Epidermal melanocyte (primary cell): ENCODE results near the gene PCCA.
"Not testable (repeated sequence)": the region's sequence is repeated elsewhere in the genome, so short reads cannot be mapped to it uniquely, and the experiment has no call there.

Source experiments
- DNase-seq: peaks from one replicate; pipeline ENCODE4 v3.0.0; 2011; ENCODE audit warnings: low spot score; ENCODE audit not compliant: insufficient read length

PCCA gene

DNA sequence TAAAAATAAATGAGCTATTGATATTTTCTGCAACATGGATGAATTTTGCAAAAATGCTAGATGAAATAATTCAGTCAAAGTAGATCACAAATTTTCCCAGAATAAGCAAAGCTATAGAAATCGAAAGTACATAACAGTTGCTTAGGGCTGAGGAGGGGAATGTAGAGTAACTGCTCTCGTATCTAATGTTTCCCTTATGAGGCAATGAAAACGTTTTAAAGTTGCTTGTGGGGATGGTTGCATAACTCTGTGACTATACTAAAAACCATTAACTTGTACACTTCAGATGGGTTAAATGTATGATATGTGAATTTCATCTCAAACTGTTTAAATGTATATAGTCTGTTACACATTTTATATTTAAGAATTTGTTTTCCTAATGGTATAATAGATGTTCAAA, 268.0 kb downstream of the PCCA start:
- no peak for DNase-seq

DNA sequence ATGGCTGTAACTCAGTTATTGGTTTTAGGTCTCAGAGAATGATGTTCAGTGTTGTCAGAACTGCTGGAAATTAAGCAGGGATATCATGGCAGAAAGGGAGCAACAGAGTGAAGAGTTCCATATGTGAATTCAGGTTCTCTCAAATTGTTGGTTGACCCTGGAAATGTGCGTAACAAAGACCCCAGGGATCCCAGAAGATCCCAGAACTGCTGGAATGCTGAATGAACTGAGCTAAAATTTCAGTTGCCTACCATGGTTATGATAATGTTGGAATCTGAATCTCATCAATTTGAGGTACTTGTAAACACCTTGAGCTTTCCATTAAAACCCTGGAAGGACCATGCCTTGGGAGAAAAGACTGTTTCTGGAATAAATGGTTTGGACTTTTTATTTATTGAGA, 268.9 kb downstream of the PCCA start:
- DNase-seq: no peak

DNA sequence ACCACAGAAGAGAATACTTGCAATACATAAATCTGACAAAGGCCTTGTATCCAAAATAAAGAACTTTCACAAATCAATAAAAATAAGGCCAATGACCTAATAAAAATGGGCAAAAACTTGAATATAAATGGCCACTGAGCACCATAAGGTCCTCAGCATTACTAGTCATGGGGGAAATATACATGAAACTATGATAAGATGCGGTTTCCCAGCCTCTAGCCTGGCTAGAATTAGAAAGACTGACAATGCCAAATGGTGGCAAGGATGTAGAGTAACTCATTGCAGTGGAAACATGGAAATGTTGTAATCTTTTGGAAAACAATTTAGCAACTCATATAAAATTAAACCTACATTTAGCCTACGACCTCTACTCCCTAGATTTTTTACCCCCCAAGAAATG, 272.6 kb downstream of the PCCA start:
- DNase-seq: no peak

DNA sequence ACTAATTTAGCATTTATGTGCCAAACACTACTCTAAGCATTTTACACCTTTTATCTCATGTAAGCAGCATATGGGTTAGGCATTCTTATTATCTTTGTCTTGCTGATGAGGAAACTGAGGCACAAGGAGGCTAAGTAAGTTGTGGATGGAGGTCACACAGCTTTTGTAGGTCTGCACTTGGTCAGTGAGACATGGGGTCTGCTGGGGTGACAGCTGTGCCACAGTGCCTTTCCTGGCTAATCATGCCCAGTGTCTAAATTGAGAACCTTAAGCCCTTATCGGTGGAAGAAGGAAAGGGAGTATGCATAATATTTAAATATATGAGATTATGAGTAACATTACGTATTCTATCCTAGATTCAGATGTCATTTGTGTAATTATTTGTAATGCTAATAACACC, 273.5 kb downstream of the PCCA start:
- no peak for DNase-seq

DNA sequence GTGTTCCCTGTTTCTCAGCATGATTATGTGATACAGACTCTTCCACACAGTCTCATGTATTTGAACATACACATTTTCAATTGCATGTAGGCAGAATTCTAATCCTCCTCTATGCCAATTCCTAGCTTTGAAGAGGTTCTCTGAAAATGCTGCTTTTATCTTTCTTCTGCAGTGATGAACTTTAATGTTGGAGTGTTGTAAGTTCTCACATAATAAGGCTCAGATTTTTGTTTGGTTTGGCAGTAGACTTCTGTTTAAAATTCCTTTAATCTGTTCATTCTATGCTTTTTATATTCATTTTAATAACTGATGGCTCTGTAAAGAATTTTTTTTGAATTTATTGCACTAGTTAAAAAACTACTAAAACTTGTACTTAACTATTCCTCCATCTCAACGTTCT, 273.9 kb downstream of the PCCA start:
- DNase-seq: no peak

DNA sequence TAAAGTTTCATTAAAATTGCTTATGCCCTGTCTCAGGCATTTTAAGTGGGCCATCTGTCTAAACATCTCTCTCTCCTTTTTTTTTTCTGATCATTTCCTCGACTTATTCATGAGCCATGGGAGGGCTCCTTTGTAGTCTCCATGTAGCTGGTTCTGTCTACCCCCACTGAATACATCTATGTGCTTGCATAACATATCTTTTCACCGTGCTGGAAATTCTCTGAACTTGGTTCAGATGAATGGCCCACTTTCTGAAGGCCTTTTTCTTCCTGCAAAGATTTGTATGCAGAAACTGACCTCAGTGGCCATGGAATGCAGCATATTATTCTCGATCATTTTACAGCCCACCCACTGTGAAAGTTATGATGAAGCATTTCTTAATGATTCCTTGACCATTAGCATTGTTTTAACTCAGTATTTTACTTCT, 274.4 kb downstream of the PCCA start:
- no peak for DNase-seq

DNA sequence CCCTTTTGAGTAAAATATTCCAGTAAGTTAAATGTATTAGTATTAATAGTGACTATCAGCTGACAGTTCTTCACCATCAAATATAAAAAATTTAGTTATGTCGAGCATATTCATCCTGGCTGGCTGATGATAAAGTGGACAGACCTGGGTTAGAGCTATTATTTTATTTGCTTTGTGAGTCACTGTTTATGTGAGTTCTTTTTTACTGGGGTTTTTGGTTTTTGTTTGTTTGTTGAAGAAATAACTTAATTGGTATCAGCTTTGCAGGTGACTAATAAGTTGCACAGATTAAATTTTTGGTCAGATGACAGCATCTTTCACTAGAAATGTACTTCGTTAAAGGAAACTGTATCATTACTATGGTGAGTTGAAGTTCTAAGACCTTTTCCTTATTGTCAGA, 275.0 kb downstream of the PCCA start:
- no peak for DNase-seq

DNA sequence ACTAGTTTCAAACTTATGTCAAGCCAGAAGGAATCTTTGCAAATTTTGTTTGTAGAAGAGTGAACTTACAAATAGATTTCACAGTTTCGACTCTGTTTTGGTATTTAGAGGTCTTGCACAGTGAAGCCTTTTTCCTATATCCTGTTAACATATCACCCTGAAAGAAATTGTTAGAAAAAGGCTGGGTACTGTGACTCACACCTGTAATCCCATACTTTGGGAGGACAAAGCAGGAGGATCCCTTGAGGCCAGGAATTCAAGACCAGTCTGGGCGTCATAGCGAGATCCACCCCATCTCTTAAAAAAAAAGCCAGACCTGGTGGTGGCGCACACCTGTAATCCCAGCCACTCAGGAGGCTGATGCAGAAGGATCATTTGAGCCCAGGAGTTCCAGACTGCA, 275.7 kb downstream of the PCCA start:
- DNase-seq: no peak

DNA sequence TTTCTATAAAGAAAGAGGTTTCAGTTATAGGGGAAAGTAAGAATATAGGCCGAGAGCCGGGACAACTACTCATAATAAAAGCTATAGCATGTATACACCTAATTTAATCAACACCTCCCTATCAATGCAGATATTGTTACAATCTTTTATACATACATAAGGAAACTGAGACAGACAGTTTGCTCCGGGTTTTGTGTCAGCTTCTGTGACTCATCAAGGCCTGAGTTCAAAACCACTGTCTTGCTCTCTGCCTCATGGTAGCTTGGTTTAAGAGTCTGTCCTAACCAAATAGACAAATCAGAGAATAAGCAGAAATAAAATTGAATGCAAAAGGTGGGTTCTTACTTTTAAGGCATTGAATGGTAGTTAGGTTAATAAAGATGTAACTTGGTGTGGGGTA, 276.8 kb downstream of the PCCA start:
- no peak for DNase-seq

DNA sequence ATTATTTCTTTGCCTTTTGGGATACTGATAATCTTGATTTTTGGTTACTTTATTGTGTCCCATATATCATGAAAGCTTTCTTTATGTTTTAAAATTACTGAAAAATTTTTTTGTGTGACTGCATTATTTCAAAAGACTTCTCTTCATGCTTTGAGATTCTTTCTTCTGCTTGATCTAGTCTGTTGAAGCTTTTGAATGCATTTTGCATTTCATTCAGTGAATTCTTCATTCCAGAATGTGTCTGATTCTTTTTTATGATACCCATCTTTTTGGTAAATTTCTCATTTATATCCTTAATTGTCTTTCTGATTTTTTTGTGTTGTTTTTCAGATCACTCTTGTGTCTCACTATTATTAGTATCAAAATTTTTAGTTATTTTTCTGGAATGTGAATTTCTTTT, 289.6 kb downstream of the PCCA start:
- DNase-seq: no peak

DNA sequence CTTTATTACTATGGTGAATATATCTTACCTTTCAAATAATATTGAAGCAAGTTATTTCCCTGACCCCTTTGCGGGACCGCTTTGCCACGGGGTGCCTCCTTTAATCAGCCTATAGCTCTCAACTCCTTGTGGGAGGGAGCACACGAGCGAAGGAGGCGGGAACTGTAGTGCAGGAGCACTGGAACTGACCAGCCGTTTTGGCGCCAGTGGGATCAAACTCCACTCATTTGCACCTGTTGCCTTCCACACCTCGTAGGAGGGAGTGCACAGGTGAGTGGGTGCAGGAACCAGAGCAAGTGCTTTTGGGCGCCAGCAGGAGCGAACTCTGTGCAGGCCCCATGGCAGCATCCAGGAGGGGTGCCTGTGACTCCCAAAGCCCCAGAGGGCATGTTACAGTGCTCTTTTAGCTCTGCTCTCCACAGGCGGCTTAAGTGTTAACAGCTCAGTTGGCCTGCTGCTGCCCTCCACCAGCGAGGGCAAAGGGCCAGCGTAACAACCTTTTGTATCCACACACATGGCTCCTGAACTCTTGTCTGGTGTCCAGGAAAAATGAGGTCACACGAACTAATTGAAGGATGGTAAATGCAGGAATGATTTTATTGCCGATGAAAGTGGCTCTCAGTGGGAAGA, 292.8 kb downstream of the PCCA start:
- DNase-seq: no peak

DNA sequence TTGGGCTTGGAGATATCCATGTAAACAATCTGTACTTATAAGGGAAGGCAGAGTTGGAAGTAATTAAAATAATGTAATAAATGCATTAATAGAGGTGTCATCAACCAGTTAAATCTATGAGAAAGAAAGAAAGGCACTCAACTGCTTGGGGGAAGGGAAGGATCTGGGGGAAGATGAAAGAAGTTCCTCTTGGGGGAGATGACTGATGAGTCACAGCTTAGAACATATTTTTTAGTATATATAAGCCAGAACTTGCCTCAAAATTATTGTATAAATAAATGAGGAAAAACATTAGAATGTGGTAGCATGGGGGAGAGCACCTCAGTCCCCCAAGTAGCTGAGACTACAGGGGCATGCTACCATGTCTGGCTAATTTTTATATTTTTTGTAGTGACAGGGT, 293.9 kb downstream of the PCCA start:
- DNase-seq: no peak

DNA sequence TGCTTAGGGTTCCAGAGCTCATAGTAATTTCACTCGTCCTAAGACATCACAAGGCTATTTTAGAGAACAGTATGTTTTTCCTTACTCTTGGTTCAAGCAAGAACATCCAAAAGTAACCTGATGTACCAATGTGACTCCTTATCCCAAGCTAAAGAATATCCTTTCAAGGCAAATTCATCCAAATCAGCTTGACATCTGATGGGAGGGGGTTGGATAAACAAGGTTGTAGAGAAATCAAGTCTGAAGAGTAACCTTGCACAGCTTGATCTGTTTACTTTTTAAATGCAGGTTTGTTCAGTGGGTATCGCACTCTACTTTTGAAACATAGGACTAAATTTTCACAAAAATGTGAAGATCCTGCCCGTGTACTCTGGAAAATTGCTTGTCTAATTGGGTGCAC, 298.5 kb downstream of the PCCA start:
- DNase-seq: no peak

DNA sequence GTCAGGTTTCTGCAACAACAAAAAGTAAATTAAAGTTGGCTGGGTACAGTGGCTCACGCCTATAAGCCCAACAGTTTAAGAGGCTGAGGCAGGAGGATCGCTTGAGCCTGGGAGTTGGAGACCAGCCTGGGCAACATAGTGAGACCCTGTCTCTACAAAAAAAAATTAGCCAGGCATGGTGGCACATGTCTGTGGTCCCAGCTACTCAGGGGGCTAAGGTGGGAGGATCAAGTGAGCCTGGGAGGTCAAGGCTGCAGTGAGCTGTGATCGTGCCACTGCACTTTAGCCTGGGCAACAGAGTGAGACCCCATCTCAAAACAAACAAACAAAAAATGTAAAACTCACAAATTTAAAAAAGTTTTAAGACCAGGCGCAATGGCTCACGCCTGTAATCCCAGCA, 299.3 kb downstream of the PCCA start:
- not testable (repeated sequence) for DNase-seq

DNA sequence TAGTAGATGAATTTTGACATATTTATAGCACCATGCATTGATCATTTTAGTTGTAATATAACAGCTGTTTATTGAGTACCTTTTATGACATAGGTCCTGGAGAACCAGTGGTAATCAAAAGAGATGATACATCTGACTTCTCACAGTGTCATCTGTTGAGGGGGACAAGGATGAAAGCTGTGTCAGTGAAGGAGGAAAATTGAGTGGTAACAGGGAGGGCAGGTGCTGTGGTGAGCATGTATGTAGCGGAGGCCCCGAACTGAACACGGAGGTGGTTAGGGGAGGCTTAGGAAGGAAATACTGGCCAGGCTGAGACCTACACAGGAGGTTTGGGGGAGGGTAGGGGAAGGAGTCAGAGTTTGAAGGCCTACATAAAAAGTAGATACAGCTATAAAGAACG, 300.0 kb downstream of the PCCA start:
- DNase-seq: no peak

DNA sequence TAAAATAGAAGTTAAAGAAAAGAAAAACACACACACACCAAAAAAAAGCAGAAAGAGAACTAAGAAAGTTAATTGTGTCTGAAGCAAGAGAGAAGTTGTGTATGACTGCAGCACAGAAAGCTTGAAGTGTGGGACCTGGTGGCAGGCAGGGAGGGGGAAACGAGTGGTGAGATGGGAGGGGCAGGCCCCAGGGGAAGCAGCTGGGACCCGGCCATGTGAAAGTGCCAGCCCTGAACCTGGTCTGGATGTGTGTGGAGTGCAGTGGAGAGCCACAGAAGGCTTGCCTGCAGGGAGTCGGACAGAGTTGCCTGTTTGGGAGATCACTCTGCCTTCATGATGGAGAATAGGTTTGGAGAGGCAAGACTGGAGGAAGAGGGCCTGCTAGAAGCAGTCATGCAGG, 300.7 kb downstream of the PCCA start:
- DNase-seq: no peak

DNA sequence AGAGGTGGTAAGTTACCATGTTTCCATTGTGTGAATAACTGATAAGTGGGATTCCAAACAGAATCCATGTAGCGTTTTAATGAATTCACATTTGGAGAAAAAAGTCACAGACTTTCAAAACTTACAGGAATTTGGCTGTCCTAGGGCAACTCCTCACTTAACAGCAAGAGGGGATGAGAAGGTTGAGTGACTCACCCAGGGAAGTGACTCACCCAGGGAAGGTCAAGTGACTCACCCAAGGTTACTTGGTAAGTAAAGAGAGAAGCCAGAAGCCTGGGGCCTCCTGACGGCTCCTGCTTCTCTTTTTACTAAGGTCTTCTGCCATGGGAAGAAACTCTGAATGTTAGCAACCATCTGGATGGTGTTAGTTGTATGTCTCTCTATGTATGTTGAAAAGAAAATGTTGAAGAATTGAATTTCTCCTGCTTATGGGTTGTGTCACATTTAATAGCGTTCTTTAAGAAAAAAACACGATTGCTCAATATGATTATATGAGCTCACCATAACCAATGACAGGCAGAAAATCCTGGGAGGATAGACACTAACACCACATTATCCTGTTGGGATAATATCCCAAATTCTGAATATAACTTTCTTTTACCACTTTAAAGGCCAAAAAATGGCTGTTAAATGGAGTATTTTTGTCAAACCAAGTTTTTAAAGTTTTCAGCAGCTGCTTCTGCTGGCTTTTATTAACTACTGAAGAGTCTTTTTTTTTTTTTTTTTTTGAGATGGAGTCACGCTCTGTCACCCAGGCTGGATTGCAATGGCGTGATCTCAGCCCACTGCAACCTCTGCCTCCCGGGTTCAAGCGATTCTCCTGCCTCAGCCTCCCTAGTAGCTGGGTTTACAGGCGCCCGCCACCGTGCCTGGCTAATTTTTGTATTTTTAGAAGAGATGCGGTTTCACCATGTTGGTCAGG, 304.1 kb downstream of the PCCA start:
- DNase-seq: peak; percentile 71

DNA sequence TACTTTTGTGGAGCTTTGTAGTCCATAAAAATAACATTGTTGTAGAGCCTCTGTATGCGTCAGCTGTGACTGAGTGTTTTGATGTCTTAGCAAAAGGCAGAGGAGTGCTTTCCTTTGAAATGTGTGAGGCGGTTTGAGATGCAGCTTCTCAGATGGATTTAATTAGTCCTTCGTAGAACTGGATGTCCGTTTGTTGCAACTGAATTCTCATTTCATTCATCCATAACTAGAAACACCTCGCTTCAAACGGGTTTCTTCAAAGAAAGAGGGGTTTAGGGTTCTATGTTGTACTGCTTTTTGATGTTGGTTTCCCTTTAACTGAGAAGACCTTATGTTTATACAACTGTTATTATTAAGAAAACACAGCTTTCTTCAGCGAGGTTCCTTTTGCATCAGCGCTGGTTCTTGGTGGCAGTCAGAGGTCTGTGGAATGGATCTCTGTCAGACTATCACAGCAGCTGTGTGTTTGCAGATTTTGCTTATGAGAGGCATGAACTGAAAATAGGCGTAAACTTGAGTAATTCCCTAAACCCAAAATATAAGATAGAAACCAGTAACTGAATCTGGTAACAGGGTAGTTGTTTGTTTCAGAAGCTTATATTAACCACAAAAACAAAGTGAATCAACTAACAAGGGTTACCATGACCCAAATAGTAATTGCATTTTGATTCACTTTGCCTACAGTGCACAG, 305.3 kb downstream of the PCCA start:
- DNase-seq: no peak

DNA sequence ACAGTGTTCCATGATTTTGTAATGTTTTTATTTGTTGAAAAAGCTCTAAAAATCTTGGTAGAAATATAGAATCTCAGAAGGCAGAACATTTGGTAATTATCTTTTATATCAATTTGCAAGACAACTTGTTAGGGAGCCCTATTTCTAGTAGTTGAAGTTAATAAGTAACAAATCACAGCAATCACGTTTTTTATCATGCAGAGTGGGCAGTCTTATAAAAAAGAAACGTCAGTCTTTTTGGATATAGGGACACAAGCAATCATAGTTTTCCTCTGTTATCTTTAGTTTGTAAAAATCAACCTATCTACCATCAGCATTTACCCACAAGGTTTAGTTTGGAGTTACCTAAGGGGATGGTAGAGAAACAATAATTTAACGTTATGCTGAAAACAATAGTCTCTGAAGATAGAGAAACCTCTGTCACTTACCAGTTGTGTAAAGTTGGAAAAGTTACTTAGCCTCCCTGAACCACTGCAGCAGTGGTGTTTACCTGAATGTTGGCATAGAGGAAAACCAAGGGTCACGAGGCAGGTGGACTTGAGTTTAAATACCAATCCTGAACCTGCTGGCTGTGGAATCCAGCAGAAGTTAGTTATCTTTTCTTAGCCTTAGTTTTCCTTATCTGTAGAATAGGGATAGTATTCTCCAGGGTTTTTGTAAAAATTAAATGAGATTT, 306.9 kb downstream of the PCCA start:
- no peak for DNase-seq

DNA sequence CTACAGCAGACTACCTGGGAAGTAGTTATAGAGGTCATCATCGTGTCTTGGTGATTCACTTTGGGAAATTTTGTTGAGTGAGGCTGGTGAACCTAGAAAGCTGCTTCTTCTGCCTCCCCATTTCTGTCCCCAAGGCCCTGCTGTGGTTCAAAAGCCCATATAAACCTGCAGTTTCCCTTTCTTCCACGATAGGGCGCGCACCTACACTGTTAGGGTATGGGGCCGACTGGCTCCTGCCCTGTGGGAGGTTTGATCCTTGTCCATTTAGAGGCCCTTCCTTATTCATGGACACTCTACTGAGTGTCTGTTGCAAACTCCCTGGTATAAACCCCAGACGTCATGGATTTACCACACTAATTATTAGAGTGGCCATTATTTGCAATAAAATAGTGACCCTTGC, 307.9 kb downstream of the PCCA start:
- DNase-seq: no peak

DNA sequence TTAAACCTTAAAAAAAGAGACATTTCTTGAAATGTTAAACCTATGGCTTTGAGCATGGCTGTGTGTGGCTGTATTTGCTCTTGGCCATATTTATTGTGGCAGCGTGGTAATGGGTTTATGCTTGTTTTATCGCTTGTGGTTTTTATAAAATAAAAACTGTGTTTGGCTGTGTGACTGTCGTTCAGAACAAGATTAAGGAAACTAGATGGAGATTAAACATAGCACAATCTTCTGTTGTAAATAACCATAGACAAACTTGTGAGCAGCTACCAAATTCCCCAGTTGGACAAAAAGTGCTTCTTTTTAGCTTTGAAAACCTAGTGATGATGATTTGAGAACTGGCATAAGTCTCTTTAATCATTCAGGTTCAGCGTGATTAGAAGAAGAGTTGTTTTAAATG, 308.7 kb downstream of the PCCA start:
- DNase-seq: no peak

DNA sequence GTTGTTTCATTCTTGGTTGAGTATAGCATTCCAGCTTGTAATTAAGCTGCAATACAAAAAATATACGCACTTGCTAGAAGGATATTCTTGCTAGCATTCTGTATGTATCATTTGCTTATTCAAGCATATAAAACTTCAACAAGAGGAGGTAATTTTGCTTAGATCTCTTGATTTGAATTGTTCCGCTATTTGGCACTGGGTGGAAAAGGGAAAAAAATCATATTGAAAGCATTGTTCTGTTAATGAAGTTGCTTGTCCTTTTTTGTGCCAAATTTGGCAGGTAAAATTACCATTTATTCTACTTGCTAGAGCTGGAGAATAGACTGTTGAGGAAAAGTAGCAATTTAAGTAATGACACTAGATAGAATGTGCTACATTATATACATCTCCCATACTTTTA, 309.5 kb downstream of the PCCA start:
- no peak for DNase-seq
